MM.1S (cell line): ENCODE data around the gene SBSN.

Experiments used
- EZH2 ChIP-seq: fragments of 300-600 bp; sonication (generic); optimal IDR thresholded peaks from 2 replicates; pipeline ENCODE3; 2017; ENCODE audit warnings: low read depth, mild to moderate bottlenecking, antibody characterized with exemption, low read length, mixed read lengths
- TF ChIP-seq, protein P1 (sequence below): fragments of 300-600 bp; sonication (generic); IDR thresholded peaks from 2 replicates; pipeline ENCODE4 v1.5.1; 2016; ENCODE audit warnings: antibody characterized with exemption, low read length, mixed read lengths

DNA sequence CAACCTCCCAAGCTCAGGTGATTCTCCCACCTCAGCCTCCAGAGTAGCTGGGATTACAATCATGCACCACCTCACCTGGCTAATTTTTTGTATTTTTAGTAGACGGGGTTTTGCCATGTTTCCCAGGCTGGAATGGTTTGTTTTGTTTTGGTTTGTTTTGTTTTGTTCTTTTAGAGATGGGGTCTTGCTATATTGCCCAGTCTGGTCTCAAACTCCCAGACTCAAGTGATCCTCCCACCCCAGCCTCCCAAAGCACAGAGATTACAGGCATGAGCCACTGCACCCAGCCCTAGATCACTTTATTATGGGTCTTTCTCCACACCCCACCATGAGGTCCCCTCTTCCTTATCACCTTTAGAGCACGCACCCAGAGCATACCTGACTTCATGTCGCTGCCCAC lies 29.9 kb downstream of the SBSN start:
- TF ChIP-seq, protein P1, sequence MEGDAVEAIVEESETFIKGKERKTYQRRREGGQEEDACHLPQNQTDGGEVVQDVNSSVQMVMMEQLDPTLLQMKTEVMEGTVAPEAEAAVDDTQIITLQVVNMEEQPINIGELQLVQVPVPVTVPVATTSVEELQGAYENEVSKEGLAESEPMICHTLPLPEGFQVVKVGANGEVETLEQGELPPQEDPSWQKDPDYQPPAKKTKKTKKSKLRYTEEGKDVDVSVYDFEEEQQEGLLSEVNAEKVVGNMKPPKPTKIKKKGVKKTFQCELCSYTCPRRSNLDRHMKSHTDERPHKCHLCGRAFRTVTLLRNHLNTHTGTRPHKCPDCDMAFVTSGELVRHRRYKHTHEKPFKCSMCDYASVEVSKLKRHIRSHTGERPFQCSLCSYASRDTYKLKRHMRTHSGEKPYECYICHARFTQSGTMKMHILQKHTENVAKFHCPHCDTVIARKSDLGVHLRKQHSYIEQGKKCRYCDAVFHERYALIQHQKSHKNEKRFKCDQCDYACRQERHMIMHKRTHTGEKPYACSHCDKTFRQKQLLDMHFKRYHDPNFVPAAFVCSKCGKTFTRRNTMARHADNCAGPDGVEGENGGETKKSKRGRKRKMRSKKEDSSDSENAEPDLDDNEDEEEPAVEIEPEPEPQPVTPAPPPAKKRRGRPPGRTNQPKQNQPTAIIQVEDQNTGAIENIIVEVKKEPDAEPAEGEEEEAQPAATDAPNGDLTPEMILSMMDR, result no peak
- no peak for TF ChIP-seq EZH2
